PC-3 (cell line): Measurements from ENCODE around the gene IFT81.

Source experiments
- CTCF ChIP-seq: fragments of 300-600 bp; sonication (generic); conservative IDR thresholded peaks from 2 replicates; pipeline ENCODE4 v1.5.1; 2017; ENCODE audit warnings: antibody characterized with exemption, low read depth, mild to moderate bottlenecking, low read length
- EZH2 ChIP-seq: fragments of 300-600 bp; sonication (generic); IDR thresholded peaks from one replicate; pipeline ENCODE4 v1.6.1; 2017; ENCODE audit warnings: antibody characterized with exemption, mild to moderate bottlenecking, low read length; ENCODE audit not compliant: unreplicated experiment
- EZH2phosphoT487 ChIP-seq: fragments of 300-600 bp; sonication (generic); IDR thresholded peaks from 2 replicates; pipeline ENCODE4 v1.6.1; 2018; ENCODE audit warnings: mild to moderate bottlenecking, antibody characterized with exemption, low read length, borderline replicate concordance

GRCh38 chr12:110149086-110149660, 25.0 kb downstream of the IFT81 start:
- TF ChIP-seq CTCF = no peak
- TF ChIP-seq EZH2phosphoT487 = no peak
- TF ChIP-seq EZH2 = no peak
